GM06990 (cell line): ENCODE results near the gene RPTOR.
A peak's percentile ranks its signal among the peaks of the same experiment; 100 is the strongest.

Source experiments
- DNase-seq: peaks from one replicate; pipeline ENCODE4 v3.0.0-alpha.2; 2011; ENCODE audit not compliant: insufficient read length; ENCODE audit errors: extremely low read depth
- H3K27me3 ChIP-seq: replicated peaks from 2 replicates; pipeline ENCODE4 v1.6.0; 2011; ENCODE audit warnings: low read length; ENCODE audit not compliant: control insufficient read depth, insufficient read depth
- H3K36me3 ChIP-seq: 2 replicates; pipeline ENCODE4 v1.5.1; 2011; ENCODE audit warnings: low read length; ENCODE audit not compliant: control insufficient read depth, insufficient read depth
- H3K4me3 ChIP-seq: replicated peaks from 2 replicates; pipeline ENCODE4 v1.5.1; 2011; ENCODE audit warnings: low read depth, mild to moderate bottlenecking, control low read depth, low read length
- CTCF ChIP-seq: IDR thresholded peaks from 2 replicates; pipeline ENCODE4 v1.5.1; 2011; ENCODE audit warnings: low read length, control low read depth, mild to moderate bottlenecking, inconsistent platforms; ENCODE audit not compliant: insufficient read depth, poor library complexity, severe bottlenecking

Gene RPTOR

GRCh38 chr17:80942423-80943345 is 398.0 kb downstream of the RPTOR start:
- Histone ChIP-seq H3K36me3 (peaks cover 2% of the 10 kb centered on the region), H3K27me3 (no peaks in the 10 kb centered on the region), H3K4me3 (no peak overlapping the region)
- DNase-seq: no peak
- TF ChIP-seq CTCF: no peak

- no peak for DNase-seq
- TF ChIP-seq CTCF: no peak
- Histone ChIP-seq H3K27me3 (no peaks in the 10 kb centered on the region), H3K4me3 (no peak overlapping the region), H3K36me3 (peaks cover 2% of the 10 kb centered on the region)
Observed at GRCh38 chr17:80943346-80944145, 398.9 kb downstream of the RPTOR start.

- DNase-seq: no peak
- TF ChIP-seq CTCF: no peak
- Histone ChIP-seq H3K27me3 (no peaks in the 10 kb centered on the region), H3K4me3 (no peak overlapping the region), H3K36me3 (peaks cover 5% of the 10 kb centered on the region)
Observed at GRCh38 chr17:80944326-80944725, 399.7 kb downstream of the RPTOR start.

- Histone ChIP-seq H3K27me3 (no peaks in the 10 kb centered on the region), H3K4me3 (no peak overlapping the region), H3K36me3 (peaks cover 9% of the 10 kb centered on the region)
- TF ChIP-seq CTCF: no peak
- DNase-seq: peak; percentile 4
Observed at GRCh38 chr17:80945736-80946135, 401.1 kb downstream of the RPTOR start.

- no peaks in the 10 kb centered on the region for H3K27me3 ChIP-seq
- peaks cover 11% of the 10 kb centered on the region for H3K36me3 ChIP-seq
- H3K4me3 ChIP-seq: no peak overlapping the region
- DNase-seq: no peak
- TF ChIP-seq CTCF: no peak
Observed at GRCh38 chr17:80946449-80946848, 401.8 kb downstream of the RPTOR start.
